IPS-15b (cell line): Measurements from ENCODE around the gene IGSF9B.

Source experiments
- H3K27me3 ChIP-seq: one replicate; pipeline ENCODE4 v1.6.1; 2013; ENCODE audit warnings: low read length; ENCODE audit not compliant: control insufficient read depth, insufficient read depth
- H3K36me3 ChIP-seq: one replicate; pipeline ENCODE4 v1.6.1; 2013; ENCODE audit warnings: low read length; ENCODE audit not compliant: control insufficient read depth, insufficient read depth
- H3K4me1 ChIP-seq: one replicate; pipeline ENCODE4 v1.6.1; 2013; ENCODE audit warnings: mild to moderate bottlenecking, low read length; ENCODE audit not compliant: control insufficient read depth, insufficient read depth
- H3K4me3 ChIP-seq: one replicate; pipeline ENCODE4 v1.5.1; 2013; ENCODE audit warnings: low read depth, low read length
- H3K9ac ChIP-seq: one replicate; pipeline ENCODE4 v1.6.1; 2013; ENCODE audit warnings: low read depth, mild to moderate bottlenecking, low read length
- H3K9me3 ChIP-seq: one replicate; pipeline ENCODE4 v1.6.1; 2013; ENCODE audit warnings: mild to moderate bottlenecking, low read length; ENCODE audit not compliant: control insufficient read depth, insufficient read depth

IGSF9B gene

GRCh38 chr11:133931449-133932060, 25.2 kb downstream of the IGSF9B start:
- no peaks in the 10 kb centered on the region for H3K9me3 ChIP-seq
- no peaks in the 10 kb centered on the region for H3K27me3 ChIP-seq
- H3K4me1 ChIP-seq, result peaks cover 2% of the 10 kb centered on the region
- no peak overlapping the region for H3K9ac ChIP-seq
- H3K36me3 ChIP-seq, result peaks cover 38% of the 10 kb centered on the region
- no peak overlapping the region for H3K4me3 ChIP-seq

- Histone ChIP-seq H3K27me3 (no peaks in the 10 kb centered on the region), H3K4me3 (no peak overlapping the region), H3K4me1 (peaks cover 2% of the 10 kb centered on the region), H3K9ac (no peak overlapping the region), H3K9me3 (no peaks in the 10 kb centered on the region), H3K36me3 (peaks cover 38% of the 10 kb centered on the region)
Measured at GRCh38 chr11:133930767-133931448, 25.9 kb downstream of the IGSF9B start.

GRCh38 chr11:133930053-133930766, 26.6 kb downstream of the IGSF9B start:
- H3K4me1 ChIP-seq, result peaks cover 2% of the 10 kb centered on the region
- H3K9me3 ChIP-seq, result no peaks in the 10 kb centered on the region
- H3K9ac ChIP-seq, result no peak overlapping the region
- H3K27me3 ChIP-seq, result no peaks in the 10 kb centered on the region
- no peak overlapping the region for H3K4me3 ChIP-seq
- peaks cover 38% of the 10 kb centered on the region for H3K36me3 ChIP-seq

DNA sequence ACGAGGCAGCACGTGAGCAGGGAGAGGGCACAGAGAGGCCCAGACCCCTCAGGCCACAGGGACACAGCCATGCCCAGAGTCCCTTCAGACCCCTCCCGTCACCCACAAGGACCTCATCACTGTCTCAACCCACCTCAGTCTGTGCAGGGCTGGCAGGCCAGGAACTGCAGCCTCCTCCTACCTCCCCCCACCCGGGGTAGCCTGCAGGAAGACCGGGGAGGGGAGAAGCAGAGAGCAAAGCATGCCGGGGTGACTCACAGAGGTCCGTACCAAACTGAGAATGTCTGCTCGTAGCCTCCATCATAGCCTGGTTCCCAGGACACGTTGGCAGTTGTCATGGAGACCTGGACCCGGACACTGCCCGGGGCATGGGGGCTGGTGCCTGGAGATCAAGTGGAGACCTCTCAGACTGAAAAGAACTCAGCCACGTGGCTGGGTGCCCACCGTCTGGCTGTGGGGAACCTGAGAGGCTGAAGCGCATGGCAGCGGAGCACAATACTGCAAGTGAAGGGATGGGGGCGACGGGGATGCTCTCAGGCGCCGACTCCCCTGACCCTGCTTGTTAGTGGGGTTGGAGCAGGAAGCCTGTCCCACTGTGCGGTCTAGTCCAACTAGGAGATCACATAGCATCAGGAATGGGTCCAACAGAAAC, 27.2 kb downstream of the IGSF9B start:
- no peak overlapping the region for H3K9ac ChIP-seq
- H3K27me3 ChIP-seq, result no peaks in the 10 kb centered on the region
- H3K9me3 ChIP-seq, result no peaks in the 10 kb centered on the region
- peaks cover 2% of the 10 kb centered on the region for H3K4me1 ChIP-seq
- H3K36me3 ChIP-seq, result peaks cover 38% of the 10 kb centered on the region
- no peak overlapping the region for H3K4me3 ChIP-seq

GRCh38 chr11:133928628-133929059, 28.1 kb downstream of the IGSF9B start:
- Histone ChIP-seq H3K36me3 (peaks cover 37% of the 10 kb centered on the region), H3K4me1 (peaks cover 2% of the 10 kb centered on the region), H3K9ac (no peak overlapping the region), H3K4me3 (no peak overlapping the region), H3K27me3 (no peaks in the 10 kb centered on the region), H3K9me3 (no peaks in the 10 kb centered on the region)

DNA sequence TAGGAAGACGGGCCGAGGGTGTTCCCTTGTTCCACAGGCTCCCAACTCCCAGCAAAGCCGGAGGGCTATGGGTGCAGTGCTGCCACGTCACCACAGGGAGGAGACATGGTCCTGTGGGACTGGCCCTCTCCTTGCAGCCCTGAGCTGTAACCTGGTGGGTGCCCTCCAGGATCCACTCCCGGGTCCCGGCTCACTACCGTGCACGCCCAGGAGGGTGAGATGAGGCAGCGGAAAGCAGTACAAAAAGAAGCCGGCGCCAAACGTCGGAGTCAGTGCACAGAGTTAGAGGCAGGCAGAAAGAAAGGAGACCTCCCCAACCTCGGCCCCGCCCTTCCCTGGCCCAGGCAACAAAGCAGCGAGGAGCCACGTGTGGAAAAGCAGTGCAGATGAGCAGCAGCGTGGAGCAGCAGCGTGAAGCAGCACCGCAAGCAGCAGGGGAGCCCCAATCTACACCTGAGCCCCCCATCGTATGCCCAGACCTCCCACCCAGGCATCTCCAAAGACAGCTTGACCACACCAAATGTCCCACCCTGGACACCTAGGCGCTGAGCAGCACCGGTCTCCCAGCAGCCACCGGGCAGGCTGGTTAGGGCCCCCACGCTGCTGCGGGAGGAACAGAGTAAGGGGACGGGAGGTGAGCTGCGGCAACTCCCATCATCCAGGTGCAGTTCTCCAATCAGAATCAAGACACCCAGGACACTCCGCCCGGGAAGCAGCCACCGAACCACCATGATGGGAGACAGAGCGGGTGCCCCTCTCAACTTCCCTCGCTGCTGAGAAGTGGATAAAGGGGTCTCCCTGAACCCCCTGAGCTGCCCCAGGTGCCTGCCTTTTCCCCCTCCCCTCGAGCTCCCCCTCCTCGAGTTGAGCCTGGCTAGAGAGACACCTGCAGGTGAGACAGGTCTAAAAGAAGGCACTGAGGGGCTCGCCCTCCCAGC, 28.8 kb downstream of the IGSF9B start:
- no peak overlapping the region for H3K4me3 ChIP-seq
- peaks cover 34% of the 10 kb centered on the region for H3K36me3 ChIP-seq
- no peak overlapping the region for H3K9ac ChIP-seq
- H3K9me3 ChIP-seq, result no peaks in the 10 kb centered on the region
- H3K27me3 ChIP-seq, result no peaks in the 10 kb centered on the region
- peaks cover 2% of the 10 kb centered on the region for H3K4me1 ChIP-seq

GRCh38 chr11:133926466-133927246, 30.1 kb downstream of the IGSF9B start:
- no peak overlapping the region for H3K9ac ChIP-seq
- H3K4me1 ChIP-seq, result peaks cover 2% of the 10 kb centered on the region
- no peaks in the 10 kb centered on the region for H3K9me3 ChIP-seq
- H3K4me3 ChIP-seq, result no peak overlapping the region
- H3K27me3 ChIP-seq, result no peaks in the 10 kb centered on the region
- peaks cover 45% of the 10 kb centered on the region for H3K36me3 ChIP-seq

GRCh38 chr11:133925756-133926155, 31.0 kb downstream of the IGSF9B start:
- H3K9me3 ChIP-seq, result no peaks in the 10 kb centered on the region
- peaks cover 2% of the 10 kb centered on the region for H3K4me1 ChIP-seq
- H3K27me3 ChIP-seq, result no peaks in the 10 kb centered on the region
- no peak overlapping the region for H3K9ac ChIP-seq
- H3K36me3 ChIP-seq, result peaks cover 54% of the 10 kb centered on the region
- no peak overlapping the region for H3K4me3 ChIP-seq

DNA sequence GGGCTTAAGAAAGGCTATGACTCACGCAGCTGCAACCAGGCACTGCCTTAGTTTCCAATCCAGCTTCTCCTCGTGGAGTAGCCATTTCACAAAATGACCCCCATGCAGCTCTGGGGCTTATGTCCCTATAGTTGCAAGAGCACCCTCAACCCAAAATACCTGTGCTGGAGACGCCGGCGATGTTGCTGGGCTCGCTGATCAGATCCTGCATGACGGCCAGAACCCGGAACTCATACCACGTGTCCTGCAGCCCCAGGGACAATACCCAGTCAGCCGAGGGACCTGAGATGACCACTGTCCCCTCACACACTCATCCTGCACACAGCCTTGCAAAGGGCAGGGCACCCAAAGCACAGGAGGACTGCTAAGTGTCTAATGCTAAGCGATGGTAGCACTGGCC, 32.1 kb downstream of the IGSF9B start:
- H3K36me3 ChIP-seq, result peaks cover 63% of the 10 kb centered on the region
- no peaks in the 10 kb centered on the region for H3K9me3 ChIP-seq
- H3K4me1 ChIP-seq, result peaks cover 2% of the 10 kb centered on the region
- H3K9ac ChIP-seq, result no peak overlapping the region
- H3K4me3 ChIP-seq, result no peak overlapping the region
- H3K27me3 ChIP-seq, result no peaks in the 10 kb centered on the region

- no peak overlapping the region for H3K9ac ChIP-seq
Measured at GRCh38 chr11:133922078-133922870, 34.5 kb downstream of the IGSF9B start.

More at GRCh38 chr11:133922078-133922870, 34.5 kb downstream of the IGSF9B start:
- Histone ChIP-seq H3K36me3 (peaks cover 70% of the 10 kb centered on the region), H3K27me3 (no peaks in the 10 kb centered on the region), H3K9me3 (no peaks in the 10 kb centered on the region), H3K4me1 (no peaks in the 10 kb centered on the region), H3K4me3 (no peak overlapping the region)
